ENCODE measurements around the gene L3HYPDH.

- no peak for TF ChIP-seq CTCF (conservative IDR thresholded peaks at IDR 0.05 in 1 of 2, IDR thresholded peaks at IDR 0.05 in 1 of 2; ENCODE audit: extremely low read depth in 1 of 2, insufficient read depth in 1 of 2, low read depth in 1 of 2, low read length in 2 of 2)
- TF ChIP-seq EZH2 (IDR thresholded peaks at IDR 0.05; ENCODE audit: borderline replicate concordance, low read length): no peak
Measured at GRCh38 chr14:59507752-59508103, 23.5 kb upstream of the L3HYPDH start.

Data from mammary epithelial cell (primary cell).